ENCODE results near the gene SEPTIN1.
"Not testable (repeated sequence)": the region's sequence is repeated elsewhere in the genome, so short reads cannot be mapped to it uniquely, and the experiment has no call there.

The SEPTIN1 gene

GRCh38 chr16:30355954-30356308, 26.4 kb downstream of the SEPTIN1 start:
- DNase-seq = peak; percentile 54

- DNase-seq = peak; percentile 100
These were observed 27.0 kb downstream of the SEPTIN1 start, which contains the start of gene CD2BP2 for GRCh38 chr16:30355144-30355953. Gene CD2BP2, minus strand, starts transcription at chr16:30355308. Its CDS starts 627 bp downstream, at chr16:30354681.

GRCh38 chr16:30354423-30355143, 27.8 kb downstream of the SEPTIN1 start:
- DNase-seq = peak; percentile 69

DNA sequence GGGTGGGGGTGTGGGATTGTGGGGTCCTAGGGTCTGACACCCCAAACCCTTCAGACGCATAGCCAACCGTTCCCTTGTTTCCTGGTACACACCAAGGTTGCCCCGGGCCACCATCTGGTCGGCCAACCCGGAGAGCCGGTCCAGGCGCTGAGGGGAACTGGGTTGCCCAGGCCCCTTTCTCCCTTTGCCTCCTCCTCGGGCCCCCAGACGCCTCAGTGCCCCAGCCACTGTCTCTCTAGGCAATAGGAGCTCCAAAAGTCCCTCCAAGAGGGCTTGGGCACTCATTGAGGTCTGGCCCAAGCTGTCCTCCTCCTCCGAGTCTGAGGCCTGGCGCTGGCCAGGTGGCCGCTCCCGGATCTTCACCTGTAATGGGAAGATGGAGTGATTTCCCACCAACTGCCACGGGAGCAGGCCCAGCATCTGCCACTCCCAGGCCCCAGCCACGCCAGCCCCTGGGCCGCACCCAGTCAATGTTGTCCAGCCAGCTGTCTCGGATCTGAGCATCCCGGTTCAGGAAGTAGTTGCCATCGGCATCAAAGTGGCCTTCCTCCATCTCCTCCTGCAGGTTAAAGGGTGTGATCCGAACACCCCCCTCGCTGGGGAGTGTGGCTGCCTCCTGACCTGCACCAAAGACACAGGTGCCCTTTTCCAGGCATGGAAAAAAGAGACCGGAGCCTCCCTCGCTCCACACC, 28.8 kb downstream of the SEPTIN1 start:
- DNase-seq = no peak

DNA sequence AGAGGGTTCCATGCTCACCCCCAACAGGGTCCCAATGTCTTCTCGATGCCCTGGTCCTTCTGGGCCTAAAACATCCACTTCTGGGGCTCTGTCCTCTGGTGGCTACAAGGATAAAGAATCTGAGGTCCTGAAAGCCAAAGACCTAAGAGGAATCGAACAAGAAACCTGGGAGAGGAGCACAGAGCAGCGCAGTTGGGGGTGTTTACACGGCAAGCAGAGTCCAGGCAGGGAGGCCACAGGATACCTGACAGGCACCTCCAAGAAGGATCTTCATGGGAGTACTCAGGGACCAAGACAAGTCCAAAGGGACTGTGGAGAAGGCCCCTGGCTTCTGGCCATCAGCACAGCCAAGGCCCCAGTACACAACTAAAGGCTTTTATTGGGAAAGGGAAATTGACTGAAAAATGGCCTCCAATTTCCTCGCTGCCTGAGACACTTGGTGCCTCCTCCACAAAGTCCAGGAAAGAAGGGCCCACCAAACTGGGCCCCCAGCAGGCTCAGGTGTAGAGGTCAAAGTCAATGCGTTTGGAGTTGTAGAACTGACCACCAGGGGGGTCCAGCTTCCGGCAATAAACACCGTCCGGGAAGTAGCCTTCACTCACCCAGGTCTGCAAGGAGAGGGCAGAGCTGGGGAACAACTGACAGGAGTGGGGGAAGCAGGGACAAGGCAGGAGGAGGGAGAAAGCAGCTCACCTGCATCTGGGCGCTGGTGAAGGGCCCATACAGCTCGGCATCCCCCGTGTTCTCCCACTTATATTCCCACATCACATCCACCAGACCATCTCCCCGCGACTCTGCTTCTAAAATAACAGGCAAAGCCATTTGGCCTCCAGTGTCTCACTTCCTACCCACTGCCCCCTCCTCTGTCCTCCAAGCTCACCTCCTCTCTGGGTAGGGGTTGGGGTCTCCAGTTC, 29.6 kb downstream of the SEPTIN1 start:
- no peak for DNase-seq

- no peak for DNase-seq
These were observed 30.6 kb downstream of the SEPTIN1 start for GRCh38 chr16:30351586-30352419.

DNA sequence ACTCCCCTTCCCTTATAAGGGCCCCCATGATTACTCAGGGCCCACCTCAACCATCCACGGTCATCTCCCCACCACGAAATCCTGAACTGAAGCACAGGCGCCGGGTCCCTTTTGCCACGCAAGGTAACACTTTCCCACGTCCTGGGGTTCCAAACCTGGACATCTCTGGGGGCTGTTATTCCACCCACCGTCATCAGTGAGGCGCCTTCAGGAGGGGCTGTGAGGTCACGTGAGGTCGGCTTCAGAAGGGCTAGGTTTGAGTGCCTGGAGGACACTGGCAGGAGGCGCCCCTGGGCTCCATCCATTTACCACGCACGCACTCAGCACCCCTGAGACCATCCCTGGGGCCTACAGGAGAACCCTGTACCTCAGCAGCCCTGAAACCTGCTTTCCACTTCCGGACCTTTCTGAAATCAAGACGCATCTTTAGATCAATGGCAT, 31.3 kb downstream of the SEPTIN1 start:
- no peak for DNase-seq

DNA sequence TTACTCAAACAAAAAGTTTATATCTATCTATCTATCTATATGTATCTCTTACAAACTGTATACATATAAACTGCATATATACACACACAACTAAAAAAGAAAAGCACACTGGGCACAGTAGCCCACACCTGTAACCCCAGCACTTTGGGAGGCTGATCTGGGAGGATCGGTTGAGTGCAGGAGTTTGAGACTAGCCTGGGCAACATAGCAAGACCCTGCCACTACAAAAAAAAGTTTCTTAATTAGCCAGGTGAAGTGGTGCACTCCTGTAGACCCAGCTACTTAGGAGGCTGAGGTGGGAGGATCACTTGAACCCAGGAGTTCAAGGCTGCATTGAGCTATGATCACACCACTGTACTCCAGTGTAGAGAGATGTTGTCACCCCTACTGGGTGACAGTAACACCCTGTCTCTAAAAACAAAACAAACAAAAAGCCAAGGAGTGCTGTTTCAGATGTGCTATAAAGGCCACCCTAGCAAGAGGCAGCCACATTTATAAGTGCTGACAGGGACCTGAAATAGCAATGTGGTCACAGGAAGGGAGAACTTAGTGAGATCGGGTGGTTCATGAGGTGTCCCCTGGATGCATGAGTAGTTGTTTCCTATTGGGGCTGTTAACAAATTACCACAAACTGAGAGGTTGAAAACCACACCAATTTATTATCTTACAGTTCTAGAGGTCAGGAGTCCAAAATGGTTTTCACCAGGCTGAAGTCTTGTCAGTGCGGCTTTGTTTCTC, 32.1 kb downstream of the SEPTIN1 start:
- DNase-seq = no peak

GRCh38 chr16:30349675-30350074, 32.7 kb downstream of the SEPTIN1 start:
- DNase-seq = no peak

GRCh38 chr16:30348929-30349328, 33.4 kb downstream of the SEPTIN1 start:
- DNase-seq = no peak

- no peak for DNase-seq
These were observed 34.2 kb downstream of the SEPTIN1 start for GRCh38 chr16:30348113-30348512.

GRCh38 chr16:30346286-30346685, 36.1 kb downstream of the SEPTIN1 start:
- DNase-seq = no peak

- DNase-seq = not testable (repeated sequence)
These were observed 38.9 kb downstream of the SEPTIN1 start for GRCh38 chr16:30343491-30343820.

- DNase-seq = no peak
These were observed 39.4 kb downstream of the SEPTIN1 start for GRCh38 chr16:30342751-30343490.

DNA sequence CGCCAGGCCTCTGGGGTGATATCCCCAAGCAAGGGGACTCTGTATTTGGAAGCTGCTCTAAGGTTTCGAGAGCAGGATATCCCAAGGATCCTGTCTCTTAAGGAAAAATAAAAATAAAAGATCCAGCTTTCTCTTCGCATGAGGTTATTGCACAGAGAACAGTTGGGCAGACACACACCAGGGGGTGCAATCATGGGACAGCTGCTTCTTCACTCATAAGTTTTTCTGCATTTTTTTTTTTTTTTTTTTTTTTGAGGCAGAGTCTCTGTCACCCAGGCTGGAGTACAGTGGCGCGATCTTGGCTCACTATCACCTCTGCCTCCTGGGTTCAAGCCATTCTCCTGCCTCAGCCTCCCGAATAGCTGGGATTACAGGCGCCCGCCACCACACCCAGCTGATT, 40.4 kb downstream of the SEPTIN1 start:
- DNase-seq = not testable (repeated sequence)

DNA sequence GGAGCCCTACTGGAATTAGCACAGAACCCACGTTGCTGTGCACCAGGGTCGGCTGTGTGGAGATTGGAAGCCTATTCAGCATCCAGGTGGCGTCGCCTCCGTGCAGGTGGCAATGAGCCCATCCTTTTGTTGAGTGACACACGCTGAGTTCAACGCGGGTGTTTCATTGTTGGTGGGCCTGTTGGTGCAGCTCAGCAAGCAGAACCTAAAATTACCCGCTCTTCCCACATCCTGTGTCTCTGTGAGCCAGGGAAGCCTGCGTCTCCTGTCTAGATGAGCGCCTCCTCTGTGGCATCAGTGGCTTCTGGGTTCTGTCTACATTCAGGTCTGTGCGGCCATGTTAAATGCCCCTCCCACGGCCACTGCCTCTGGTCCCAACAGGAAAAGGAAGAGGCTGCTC, 41.7 kb downstream of the SEPTIN1 start:
- peak; percentile 94 for DNase-seq

- DNase-seq = not testable (repeated sequence)
These were observed 43.6 kb downstream of the SEPTIN1 start for GRCh38 chr16:30338715-30339114.

DNA sequence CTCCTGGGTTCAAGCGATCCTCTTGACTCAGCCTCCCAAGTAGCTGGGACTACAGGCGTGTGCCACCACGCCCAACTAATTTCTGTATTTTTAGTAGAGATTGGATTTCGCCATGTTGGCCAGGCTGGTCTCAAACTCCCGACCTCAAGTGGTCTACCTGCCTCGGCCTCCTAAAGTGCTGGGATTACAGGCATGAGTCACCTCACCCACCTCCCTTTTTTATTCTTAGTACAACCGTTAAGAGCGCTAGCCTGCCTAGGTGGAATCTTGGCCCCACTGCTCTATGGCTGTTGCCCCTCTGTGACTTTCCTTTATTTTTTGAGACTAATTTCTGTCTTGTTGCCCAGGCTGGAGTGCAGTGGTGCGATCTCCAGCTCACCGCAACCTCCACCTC, 44.4 kb downstream of the SEPTIN1 start:
- DNase-seq = not testable (repeated sequence)

DNA sequence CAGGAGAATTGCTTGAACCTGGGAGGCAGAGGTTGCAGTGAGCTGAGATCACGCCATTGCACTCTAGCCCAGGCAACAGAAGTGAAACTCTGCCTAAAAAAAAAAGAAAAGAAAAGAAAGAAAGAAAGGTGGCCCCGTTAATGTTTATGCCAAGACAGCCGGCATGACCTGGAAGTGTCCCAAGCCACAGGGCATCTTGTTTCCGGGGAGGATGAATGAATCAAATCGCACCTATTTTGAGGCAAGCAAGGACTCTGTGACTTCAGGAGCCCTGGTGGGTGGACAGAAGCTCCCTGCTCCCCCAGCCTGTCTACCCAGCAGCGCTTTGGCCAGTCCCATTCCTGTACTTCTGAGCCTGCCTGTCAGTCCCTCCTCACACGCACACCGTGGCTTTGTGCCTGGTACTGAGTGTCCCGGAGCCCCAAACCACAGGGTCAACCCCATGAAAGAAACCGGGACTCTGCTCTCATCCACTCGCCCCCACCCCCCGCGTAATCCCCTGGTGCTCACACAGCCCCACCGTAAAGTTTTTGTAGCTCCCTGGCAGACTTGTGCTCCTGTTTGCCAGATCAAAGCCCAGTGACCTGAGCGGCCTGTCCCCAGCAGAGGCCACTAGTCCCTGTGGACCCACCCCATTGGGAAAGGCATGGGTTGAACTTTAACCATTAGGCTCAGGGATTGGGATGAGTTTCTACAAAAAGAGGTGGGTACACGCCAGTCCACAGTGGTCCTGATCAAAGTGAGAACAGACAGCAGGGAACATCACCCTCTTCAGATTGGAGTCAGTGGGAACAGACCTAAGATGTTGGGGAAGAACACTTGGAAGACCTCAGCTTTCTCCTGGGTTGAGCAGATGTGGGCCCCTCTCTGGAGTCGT, 46.5 kb downstream of the SEPTIN1 start:
- DNase-seq = peak; percentile 61

Data from NCI-H69 (cell line).